ENCODE results near the gene BCL6. TPM values are rescaled to one million over a fixed set of nuclear protein-coding genes. Genes with fewer than 3 reads are reported as not detected.
A peak's percentile ranks its signal among the peaks of the same experiment; 100 is the strongest.

Gene BCL6
- total and polyA plus RNA-seq, 9 of the 15 experiments (the other 6 are each of a cell fraction or from before 2014, with no cell fraction given), result 0.08 to 3.5 (median 1.6) TPM

DNA sequence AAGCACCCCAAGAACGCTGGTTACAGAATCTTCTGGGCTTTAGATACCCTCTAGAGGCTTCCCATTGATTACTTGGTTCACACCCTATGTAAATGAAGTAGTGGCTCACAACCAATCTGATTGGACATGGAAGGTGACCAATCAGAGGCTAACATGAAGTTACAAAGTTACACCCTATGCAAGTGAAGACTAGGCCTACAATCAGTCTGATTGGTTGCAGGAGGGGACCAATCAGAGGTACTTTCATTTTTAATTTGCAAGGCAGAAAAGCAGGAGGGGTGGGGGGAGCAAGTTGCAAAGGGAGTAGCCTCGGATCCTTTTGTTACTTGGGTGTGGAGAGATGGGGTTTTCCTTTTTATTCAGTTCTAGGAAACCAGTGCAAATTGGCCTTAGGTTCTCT lies 31.8 kb downstream of the BCL6 start:
- peak overlapping the region; percentile 54; the same call in 1 of the 2 replicates for H3K4me2 ChIP-seq (ENCODE audit: insufficient read depth, low read length)
- in situ Hi-C loops (cut with MboI), result no loop called here
- no peaks in the 10 kb centered on the region for H3K9me1 ChIP-seq (ENCODE audit: control insufficient read depth, insufficient read depth, low read length)
- no TSS peak for BruUV-seq (replicated peaks)
- no peaks in the 10 kb centered on the region for H4K20me1 ChIP-seq (replicated peaks; ENCODE audit: control insufficient read depth, insufficient read depth, low read length)
- no peaks in the 10 kb centered on the region for H3K36me3 ChIP-seq (ENCODE audit: control insufficient read depth, insufficient read depth, low read length)
- ChIA-PET POLR2A (interaction anchor here (0.6 kb wide), 1 partner anchor 44 kb away, joined by 3 read pairs; no protein-coding TSS in a partner anchor), CTCF (ENCODE audit: low intra/inter-chr PET ratio) (interaction anchor here (1.1 to 2.0 kb wide), 4 partner anchors 34 to 493 kb away, joined by 3 to 30 read pairs (median 6); no protein-coding TSS in a partner anchor)
- H3K27ac ChIP-seq (ENCODE audit: extremely low read depth, low read depth, low read length), result no peak overlapping the region
- H2AFZ ChIP-seq (ENCODE audit: low read depth, low read length), result peak overlapping the region; percentile 60; the same call in 1 of the 2 replicates
- H3K4me1 ChIP-seq (replicated peaks in 1 of 2; ENCODE audit: control insufficient read depth in 2 of 2, insufficient read depth in 2 of 2, low read length in 2 of 2), result no peaks in the 10 kb centered on the region
- no peaks in the 10 kb centered on the region for H3K79me2 ChIP-seq (ENCODE audit: control insufficient read depth, insufficient read depth, low read length)
- peak; percentile 96 for ATAC-seq
- H3K27me3 ChIP-seq (ENCODE audit: control insufficient read depth in 2 of 2, insufficient read depth in 2 of 2, low read length in 2 of 2), result no peaks in the 10 kb centered on the region
- DNase-seq (ENCODE audit: extremely low read depth in 1 of 4, low spot score in 3 of 4), result peak; percentile 22 to 47 (median 23)
- TF ChIP-seq TCF3 (CRISPR knock-in tag; IDR thresholded peaks at IDR 0.05) (no peak), FOXJ3 (CRISPR knock-in tag; IDR thresholded peaks at IDR 0.05) (no peak), MEIS2 (IDR thresholded peaks at IDR 0.05; ENCODE audit: partially characterized antibody) (no peak), ZKSCAN3 (CRISPR knock-in tag; IDR thresholded peaks at IDR 0.05) (peak; percentile 56; the same call in 1 of the 2 replicates), NFYB (IDR thresholded peaks at IDR 0.05; ENCODE audit: extremely low read depth, insufficient read length) (peak; percentile 22), KAT8 (IDR thresholded peaks at IDR 0.05; ENCODE audit: low read depth) (no peak), TBL1XR1 (IDR thresholded peaks at IDR 0.05; ENCODE audit: low read length in 2 of 2) (no peak), CC2D1A (IDR thresholded peaks at IDR 0.05) (peak; percentile 90), ELF4 (CRISPR knock-in tag; IDR thresholded peaks at IDR 0.05) (no peak), ZNF551 (CRISPR knock-in tag; IDR thresholded peaks at IDR 0.05) (no peak), MBD2 (IDR thresholded peaks at IDR 0.05; ENCODE audit: borderline replicate concordance, low read depth) (no peak), RBM25 (IDR thresholded peaks at IDR 0.05; ENCODE audit: low read depth, low read length, severe bottlenecking) (peak; percentile 38)
- TF ChIP-seq, protein P1, sequence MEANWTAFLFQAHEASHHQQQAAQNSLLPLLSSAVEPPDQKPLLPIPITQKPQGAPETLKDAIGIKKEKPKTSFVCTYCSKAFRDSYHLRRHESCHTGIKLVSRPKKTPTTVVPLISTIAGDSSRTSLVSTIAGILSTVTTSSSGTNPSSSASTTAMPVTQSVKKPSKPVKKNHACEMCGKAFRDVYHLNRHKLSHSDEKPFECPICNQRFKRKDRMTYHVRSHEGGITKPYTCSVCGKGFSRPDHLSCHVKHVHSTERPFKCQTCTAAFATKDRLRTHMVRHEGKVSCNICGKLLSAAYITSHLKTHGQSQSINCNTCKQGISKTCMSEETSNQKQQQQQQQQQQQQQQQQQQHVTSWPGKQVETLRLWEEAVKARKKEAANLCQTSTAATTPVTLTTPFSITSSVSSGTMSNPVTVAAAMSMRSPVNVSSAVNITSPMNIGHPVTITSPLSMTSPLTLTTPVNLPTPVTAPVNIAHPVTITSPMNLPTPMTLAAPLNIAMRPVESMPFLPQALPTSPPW (CRISPR knock-in tag; IDR thresholded peaks at IDR 0.05), result peak; percentile 37; the same call in 1 of the 2 replicates
- TF ChIP-seq, protein P2, sequence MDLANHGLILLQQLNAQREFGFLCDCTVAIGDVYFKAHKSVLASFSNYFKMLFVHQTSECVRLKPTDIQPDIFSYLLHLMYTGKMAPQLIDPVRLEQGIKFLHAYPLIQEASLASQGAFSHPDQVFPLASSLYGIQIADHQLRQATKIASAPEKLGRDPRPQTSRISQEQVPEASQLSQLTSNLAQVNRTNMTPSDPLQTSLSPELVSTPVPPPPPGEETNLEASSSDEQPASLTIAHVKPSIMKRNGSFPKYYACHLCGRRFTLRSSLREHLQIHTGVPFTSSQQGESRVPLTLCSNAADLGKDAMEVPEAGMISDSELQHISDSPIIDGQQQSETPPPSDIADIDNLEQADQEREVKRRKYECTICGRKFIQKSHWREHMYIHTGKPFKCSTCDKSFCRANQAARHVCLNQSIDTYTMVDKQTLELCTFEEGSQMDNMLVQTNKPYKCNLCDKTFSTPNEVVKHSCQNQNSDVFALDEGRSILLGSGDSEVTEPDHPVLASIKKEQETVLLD (IDR thresholded peaks at IDR 0.05), result no peak
- TF ChIP-seq, protein P3, sequence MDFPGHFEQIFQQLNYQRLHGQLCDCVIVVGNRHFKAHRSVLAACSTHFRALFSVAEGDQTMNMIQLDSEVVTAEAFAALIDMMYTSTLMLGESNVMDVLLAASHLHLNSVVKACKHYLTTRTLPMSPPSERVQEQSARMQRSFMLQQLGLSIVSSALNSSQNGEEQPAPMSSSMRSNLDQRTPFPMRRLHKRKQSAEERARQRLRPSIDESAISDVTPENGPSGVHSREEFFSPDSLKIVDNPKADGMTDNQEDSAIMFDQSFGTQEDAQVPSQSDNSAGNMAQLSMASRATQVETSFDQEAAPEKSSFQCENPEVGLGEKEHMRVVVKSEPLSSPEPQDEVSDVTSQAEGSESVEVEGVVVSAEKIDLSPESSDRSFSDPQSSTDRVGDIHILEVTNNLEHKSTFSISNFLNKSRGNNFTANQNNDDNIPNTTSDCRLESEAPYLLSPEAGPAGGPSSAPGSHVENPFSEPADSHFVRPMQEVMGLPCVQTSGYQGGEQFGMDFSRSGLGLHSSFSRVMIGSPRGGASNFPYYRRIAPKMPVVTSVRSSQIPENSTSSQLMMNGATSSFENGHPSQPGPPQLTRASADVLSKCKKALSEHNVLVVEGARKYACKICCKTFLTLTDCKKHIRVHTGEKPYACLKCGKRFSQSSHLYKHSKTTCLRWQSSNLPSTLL (IDR thresholded peaks at IDR 0.05), result peak; percentile 60; the same call in 1 of the 2 replicates
- TF ChIP-seq, protein P4, sequence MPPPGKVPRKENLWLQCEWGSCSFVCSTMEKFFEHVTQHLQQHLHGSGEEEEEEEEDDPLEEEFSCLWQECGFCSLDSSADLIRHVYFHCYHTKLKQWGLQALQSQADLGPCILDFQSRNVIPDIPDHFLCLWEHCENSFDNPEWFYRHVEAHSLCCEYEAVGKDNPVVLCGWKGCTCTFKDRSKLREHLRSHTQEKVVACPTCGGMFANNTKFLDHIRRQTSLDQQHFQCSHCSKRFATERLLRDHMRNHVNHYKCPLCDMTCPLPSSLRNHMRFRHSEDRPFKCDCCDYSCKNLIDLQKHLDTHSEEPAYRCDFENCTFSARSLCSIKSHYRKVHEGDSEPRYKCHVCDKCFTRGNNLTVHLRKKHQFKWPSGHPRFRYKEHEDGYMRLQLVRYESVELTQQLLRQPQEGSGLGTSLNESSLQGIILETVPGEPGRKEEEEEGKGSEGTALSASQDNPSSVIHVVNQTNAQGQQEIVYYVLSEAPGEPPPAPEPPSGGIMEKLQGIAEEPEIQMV (tag; conservative IDR thresholded peaks at IDR 0.05; ENCODE audit: low read depth), result 0 out of 2 replicates have a peak, but pooled peaks have one; percentile 38
- intact Hi-C loops (cut with micrococcal nuclease), result loop anchor here (10.0 kb wide), 1 partner anchor 599 kb away; no protein-coding TSS in a partner anchor
- peak; percentile 54 for FAIRE-seq
- 4% methylated on average over 2 of the region's 2 CpGs for WGBS (ENCODE audit: insufficient coverage, low coverage, missing lambda C conversion rate)
- H3K9me3 ChIP-seq (replicated peaks; ENCODE audit: control insufficient read depth, insufficient read depth, low read depth, low read length), result no peaks in the 10 kb centered on the region
- no peak overlapping the region for H3K9ac ChIP-seq (ENCODE audit: insufficient read depth in 1 of 2, low read depth in 2 of 2, low read length in 2 of 2)
- H3K4me3 ChIP-seq, result no peak overlapping the region
